Glomerular visceral epithelial cell (primary cell): ENCODE results near the gene P2RY2.

Source experiments
- DNase-seq: peaks from one replicate; pipeline ENCODE4 v3.0.0-alpha.2; 2016; ENCODE audit errors: extremely low spot score

P2RY2 gene

GRCh38 chr11:73204711-73205121, 13.4 kb upstream of the P2RY2 start:
- no peak for DNase-seq

- DNase-seq: no peak
Observed at GRCh38 chr11:73205661-73206343, 12.3 kb upstream of the P2RY2 start.

GRCh38 chr11:73206801-73207200, 11.3 kb upstream of the P2RY2 start:
- DNase-seq: no peak

GRCh38 chr11:73209892-73210291, 8.2 kb upstream of the P2RY2 start:
- DNase-seq: no peak

GRCh38 chr11:73210916-73211667, 7.0 kb upstream of the P2RY2 start:
- no peak for DNase-seq

GRCh38 chr11:73213196-73214143, 4.6 kb upstream of the P2RY2 start:
- DNase-seq: no peak

GRCh38 chr11:73215191-73216134, 2.6 kb upstream of the P2RY2 start:
- DNase-seq: no peak

DNA sequence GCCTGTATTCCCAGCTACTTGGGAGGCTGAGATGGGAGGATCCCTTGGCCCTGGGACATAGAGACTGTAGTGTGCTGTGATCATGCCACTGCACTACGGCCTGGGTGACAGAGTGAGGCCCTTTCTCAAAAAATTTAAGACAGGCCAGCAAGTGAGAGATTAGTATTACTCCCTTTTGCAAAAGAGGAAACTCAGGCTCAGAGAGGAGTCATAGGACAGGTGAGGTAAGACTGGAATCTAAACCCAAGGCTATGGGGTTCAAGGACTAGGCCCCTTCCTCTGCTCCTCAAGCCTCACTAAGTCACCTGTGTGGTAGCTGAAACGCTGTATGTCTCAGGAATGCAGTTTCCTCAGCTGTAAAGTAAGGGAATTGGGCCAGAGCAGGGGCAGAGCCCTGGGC, 1.6 kb upstream of the P2RY2 start:
- DNase-seq: no peak

- DNase-seq: no peak
Observed at GRCh38 chr11:73217131-73217809, 811 bp upstream of the P2RY2 start.

DNA sequence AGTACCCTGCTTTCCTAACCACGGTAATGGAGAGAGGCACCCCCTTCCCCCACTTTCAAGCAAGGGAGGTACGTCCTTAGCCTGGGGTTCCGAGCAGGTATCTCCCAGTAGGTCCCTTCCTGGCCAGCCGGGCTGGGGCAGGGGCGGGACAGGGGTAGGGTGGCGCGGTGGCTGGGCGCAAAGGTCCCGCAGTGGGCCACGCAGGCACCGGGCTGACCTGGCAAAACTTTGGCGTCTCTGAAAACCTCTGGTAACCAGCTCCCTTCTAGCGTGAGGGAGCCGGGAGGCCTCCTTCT, 323 bp upstream of the P2RY2 start:
- DNase-seq: no peak

DNA sequence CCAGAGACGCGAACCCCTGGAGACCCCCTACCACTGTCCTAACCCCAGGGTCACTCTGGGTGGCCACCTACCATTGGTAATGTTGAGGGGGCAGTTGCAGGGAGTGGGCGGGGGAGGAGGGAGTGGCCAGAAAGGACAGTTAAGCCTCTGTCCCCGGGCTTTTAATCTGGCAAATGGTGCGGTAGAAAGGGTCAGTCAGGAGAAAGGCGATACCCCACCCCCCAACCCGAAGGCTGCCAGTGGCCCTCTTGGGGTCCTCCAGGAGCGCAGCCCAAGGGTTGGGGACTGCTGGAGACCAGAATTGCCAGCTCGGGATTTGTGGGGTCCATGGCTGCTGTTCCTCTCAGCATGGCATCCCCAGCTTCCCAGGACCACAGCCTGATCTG, 742 bp downstream of the P2RY2 start:
- no peak for DNase-seq

DNA sequence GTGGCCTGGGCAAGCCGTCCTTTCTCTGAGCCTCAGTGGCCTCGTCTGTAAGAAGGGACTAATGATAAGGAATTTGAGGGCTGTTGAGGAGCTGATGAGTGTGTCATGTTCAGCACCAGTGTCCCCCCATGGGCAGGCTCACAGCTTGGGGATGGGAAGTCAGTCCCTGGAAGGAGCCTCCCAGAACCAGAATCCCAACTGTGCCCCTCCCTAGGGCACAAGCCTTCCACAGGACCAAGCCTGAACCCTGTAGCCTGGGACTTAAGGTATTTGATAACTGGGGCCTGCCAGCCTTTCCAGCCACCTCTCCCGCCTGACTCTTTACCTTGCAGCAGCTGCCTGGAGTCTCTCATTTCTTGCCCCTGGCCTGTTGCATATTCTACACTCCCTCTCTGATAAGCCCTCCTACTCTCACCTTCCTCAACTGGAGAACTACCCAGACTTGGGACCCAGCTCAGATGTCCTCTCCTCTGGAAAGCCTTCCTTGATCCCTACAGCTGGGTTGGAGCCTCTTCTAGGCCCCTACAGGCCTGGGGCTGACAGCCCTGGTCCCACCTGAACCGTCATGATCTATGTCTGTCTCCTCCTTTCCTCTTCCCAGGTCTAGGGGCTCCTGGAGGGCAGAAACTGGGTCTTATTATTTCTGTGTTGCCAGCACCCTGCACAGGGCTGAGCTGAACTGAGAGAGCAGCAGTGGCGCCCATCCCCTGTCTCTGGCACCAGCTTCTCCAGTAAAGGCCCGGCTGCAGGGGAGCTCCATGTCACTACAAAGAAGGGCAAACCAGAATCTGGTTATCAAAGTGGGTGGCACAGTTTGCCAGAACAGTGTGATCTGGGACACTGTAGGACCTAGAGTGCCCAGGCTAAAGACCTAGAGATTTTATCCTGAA, 1.6 kb downstream of the P2RY2 start:
- no peak for DNase-seq

- DNase-seq: no peak
Observed at GRCh38 chr11:73221451-73221850, 3.4 kb downstream of the P2RY2 start.

GRCh38 chr11:73221996-73222395, 3.9 kb downstream of the P2RY2 start:
- no peak for DNase-seq

DNA sequence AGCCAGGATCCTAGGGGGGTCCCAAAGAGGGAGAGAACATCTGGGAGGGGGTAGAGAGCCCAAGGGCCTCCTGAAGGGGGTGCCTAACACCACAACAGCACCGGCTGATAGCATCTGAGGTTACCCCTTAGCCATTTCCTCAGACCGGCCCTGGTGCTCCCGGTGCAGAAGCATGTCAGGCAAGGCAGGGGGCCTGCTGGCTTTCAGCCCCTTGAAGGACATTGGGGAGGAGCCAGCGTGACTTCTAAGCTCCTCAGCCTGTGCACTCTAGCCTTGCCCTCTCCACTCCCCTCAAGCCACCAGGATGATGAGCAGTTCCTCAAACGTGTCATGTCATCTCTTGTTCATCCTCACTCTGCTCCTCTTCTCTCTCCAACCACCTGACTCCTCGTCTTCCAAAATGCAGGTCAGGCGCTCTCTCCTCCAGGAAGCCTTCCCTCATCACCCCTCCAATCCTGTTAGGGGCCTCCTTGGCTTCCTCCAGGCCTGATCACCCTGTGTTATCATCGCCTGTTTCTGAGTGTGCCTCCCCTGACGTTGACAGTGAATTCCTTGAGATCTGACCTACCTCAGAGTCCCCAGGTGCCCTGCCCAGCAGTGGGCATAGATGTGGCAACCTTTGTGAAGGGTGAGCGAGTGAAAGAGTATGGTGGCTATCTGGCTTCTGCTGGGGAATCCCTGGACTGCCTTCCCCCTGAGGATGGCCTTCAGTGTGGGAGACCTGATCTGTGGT, 6.1 kb downstream of the P2RY2 start:
- DNase-seq: no peak

DNA sequence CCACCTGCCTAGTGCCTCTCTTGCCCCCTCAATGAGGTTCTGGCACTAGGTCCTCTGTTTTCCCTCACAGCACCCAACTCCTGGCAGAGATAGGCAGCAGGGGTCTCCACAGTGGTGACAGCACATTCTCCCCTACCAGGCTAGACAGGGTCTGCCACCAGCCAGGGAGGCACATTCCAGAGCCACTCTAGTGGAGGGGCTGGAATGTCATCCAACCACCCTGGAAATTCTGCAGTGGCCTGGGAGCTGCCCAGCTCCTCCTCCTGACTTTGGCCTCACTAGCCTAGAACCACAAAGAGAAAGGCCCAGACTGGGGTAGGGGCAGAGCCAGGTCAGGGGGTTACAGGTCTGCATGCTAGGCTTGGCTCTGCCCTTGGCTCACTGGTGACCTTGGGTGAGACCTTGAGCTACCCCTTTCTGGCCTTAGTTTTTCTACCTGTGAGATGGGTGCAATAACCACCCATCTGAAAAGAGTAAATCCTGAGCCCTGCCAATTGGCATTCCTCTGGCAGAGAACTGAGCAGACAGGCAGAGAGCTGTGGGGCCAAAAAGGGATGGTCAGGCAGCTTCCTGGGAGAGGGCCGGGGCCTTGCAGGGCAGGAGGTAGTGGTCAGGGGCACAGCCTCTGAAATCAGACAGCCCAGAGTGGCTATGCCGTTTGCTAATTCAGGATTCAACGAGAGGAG, 7.1 kb downstream of the P2RY2 start:
- no peak for DNase-seq

GRCh38 chr11:73225851-73226250, 7.8 kb downstream of the P2RY2 start:
- DNase-seq: no peak

- DNase-seq: no peak
Observed at GRCh38 chr11:73226297-73227006, 8.4 kb downstream of the P2RY2 start.
